ENCODE measurements around the gene NOXA1.
"Not testable (repeated sequence)": the region's sequence is repeated elsewhere in the genome, so short reads cannot be mapped to it uniquely, and the experiment has no call there.

Gene NOXA1

GRCh38 chr9:137406085-137406760, 17.0 kb upstream of the NOXA1 start:
- no peak for DNase-seq (ENCODE audit: low read depth)

- DNase-seq (ENCODE audit: low read depth), result peak; percentile 49
Observed at GRCh38 chr9:137406876-137407589, 16.2 kb upstream of the NOXA1 start.

- no peak for DNase-seq (ENCODE audit: low read depth)
Observed at GRCh38 chr9:137407590-137408300, 15.4 kb upstream of the NOXA1 start.

GRCh38 chr9:137408651-137409405, 14.4 kb upstream of the NOXA1 start:
- DNase-seq (ENCODE audit: low read depth), result no peak

- DNase-seq (ENCODE audit: low read depth), result no peak
Observed at GRCh38 chr9:137409515-137409914, 13.7 kb upstream of the NOXA1 start.

- not testable (repeated sequence) for DNase-seq (ENCODE audit: low read depth)
Observed at GRCh38 chr9:137410236-137410890, 12.8 kb upstream of the NOXA1 start.

- DNase-seq (ENCODE audit: low read depth), result no peak
Observed at GRCh38 chr9:137410891-137411249, 12.3 kb upstream of the NOXA1 start.

- no peak for DNase-seq (ENCODE audit: low read depth)
Observed at GRCh38 chr9:137411260-137411644, 11.9 kb upstream of the NOXA1 start.

- peak; percentile 91 for DNase-seq (ENCODE audit: low read depth)
Observed at GRCh38 chr9:137411645-137412380, 11.4 kb upstream of the NOXA1 start.

GRCh38 chr9:137412431-137412830, 10.8 kb upstream of the NOXA1 start:
- DNase-seq (ENCODE audit: low read depth), result peak; percentile 13

- no peak for DNase-seq (ENCODE audit: low read depth)
Observed at GRCh38 chr9:137415451-137415850, 7.7 kb upstream of the NOXA1 start.

- no peak for DNase-seq (ENCODE audit: low read depth)
Observed at GRCh38 chr9:137416006-137416562, 7.1 kb upstream of the NOXA1 start.

- DNase-seq (ENCODE audit: low read depth), result no peak
Observed at GRCh38 chr9:137416563-137417151, 6.5 kb upstream of the NOXA1 start.

- DNase-seq (ENCODE audit: low read depth), result no peak
Observed at GRCh38 chr9:137417161-137418021, 5.8 kb upstream of the NOXA1 start.

GRCh38 chr9:137421838-137422603, 1.2 kb upstream of the NOXA1 start:
- no peak for DNase-seq (ENCODE audit: low read depth)

GRCh38 chr9:137423514-137424291, 510 bp downstream of the NOXA1 start:
- no peak for DNase-seq (ENCODE audit: low read depth)

- no peak for DNase-seq (ENCODE audit: low read depth)
Observed at GRCh38 chr9:137426018-137426681, 3.0 kb downstream of the NOXA1 start.

Data from amniotic epithelial cell (primary cell).